Frontal cortex (tissue), 4 donors: ENCODE data around the gene OR1G1. TPM values are rescaled to one million over a fixed set of nuclear protein-coding genes. Genes with fewer than 3 reads are reported as not detected.
"Not testable (repeated sequence)": the region's sequence is repeated elsewhere in the genome, so short reads cannot be mapped to it uniquely, and the experiment has no call there.

Experiments
- DNase-seq, 2 donors: peaks; one replicate each; pipeline ENCODE4 v3.0.0; 2012; ENCODE audit warnings: low spot score in 2 of 2
- FAIRE-seq: peaks from 2 replicates; lab custom pipeline; 2012; peaks lifted over from hg19 to GRCh38; lab: Jason Lieb, UNC
- total RNA-seq: library from RNA; depleted of rRNA; stranded (reverse); fragments of >200 nt; gene quantifications from one replicate; pipeline ENCODE4 v1.2.3, GENCODE V29; 2014
- donor health status: control.
- donor health status: control.
- donor health status: control.

OR1G1 gene
- total RNA-seq = not detected

DNA sequence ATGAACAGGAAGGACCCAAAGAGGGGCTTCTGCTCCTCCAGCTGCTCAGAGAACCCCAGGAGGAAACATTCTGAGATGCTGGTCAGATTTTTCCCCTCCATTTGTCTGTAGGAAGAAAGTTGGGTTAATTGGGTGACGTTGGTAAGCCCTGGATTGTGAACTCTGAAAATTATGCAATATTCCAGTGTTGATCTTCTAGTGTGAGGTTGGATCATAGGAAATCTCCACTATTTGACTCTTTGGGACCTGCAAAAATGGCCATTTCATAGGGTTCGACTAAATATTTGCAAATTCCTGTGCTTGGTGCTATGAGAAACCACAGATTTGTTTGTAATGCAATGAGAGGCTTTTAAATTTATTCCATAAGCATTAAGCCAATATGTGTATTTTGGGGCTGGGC, at the start of gene OR1G1:
Gene OR1G1 (minus strand): TSS at position 101 of the 400 bp plus-strand sequence. CDS start 0 bp downstream, at position 101.
- no peak for DNase-seq
- no peak for FAIRE-seq

DNA sequence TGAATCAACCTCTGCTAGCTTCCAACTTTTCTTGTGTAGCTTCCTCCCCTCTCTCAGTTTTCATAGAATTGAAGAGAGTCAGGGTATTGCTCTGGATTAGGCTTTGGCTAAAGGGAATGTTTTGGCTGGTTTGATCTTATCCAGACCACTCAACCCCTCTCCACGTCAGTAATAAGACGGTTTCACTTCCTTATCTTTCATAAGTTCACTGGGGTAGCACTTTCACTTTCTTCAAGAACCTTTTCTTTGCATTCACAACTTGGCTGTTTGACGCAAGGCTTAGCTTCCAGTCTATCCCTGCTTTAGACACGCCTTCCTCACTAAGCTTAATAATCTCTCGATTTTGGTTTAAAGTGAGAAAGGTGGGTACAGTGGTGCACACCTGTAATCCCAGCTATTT, 40.2 kb upstream of the OR1G1 start:
- FAIRE-seq (no peak), DNase-seq (no peak)

- FAIRE-seq (no peak), DNase-seq (no peak)
Measured at GRCh38 chr17:3157218-3157617, 29.9 kb upstream of the OR1G1 start.

GRCh38 chr17:3137494-3137893, 10.1 kb upstream of the OR1G1 start:
- not testable (repeated sequence) for FAIRE-seq, DNase-seq

GRCh38 chr17:3104322-3104721, 23.0 kb downstream of the OR1G1 start, which contains the start of gene OR1D2:
TSS of gene OR1D2 (minus strand) at chr17:3104422. CDS start at chr17:3092996, 11,426 bp downstream.
- FAIRE-seq (no peak), DNase-seq (no peak)

Other genes with a start within 250 kb of the OR1G1 start
- not detected for gene OR1D5, start 63.9 kb downstream of the OR1G1 start, total RNA-seq
- gene OR1D2, start 23.1 kb downstream of the OR1G1 start, total RNA-seq = not detected
- gene OR1A2, start 70.0 kb upstream of the OR1G1 start, total RNA-seq = not detected
- gene OR1A1, start 80.1 kb upstream of the OR1G1 start, total RNA-seq = not detected
- gene OR3A1, start 170.8 kb upstream of the OR1G1 start, total RNA-seq = 0.41 TPM